Measurements from ENCODE around the gene AMOTL1.
"Not testable (repeated sequence)": the region's sequence is repeated elsewhere in the genome, so short reads cannot be mapped to it uniquely, and the experiment has no call there.

AMOTL1 gene

GRCh38 chr11:94769880-94770279 is 1.7 kb downstream of the AMOTL1 start:
- no peak for DNase-seq (ENCODE audit: low read depth)

- no peak for DNase-seq (ENCODE audit: low read depth)
These were observed 2.5 kb downstream of the AMOTL1 start for GRCh38 chr11:94770563-94771120.

GRCh38 chr11:94771390-94771789 is 3.2 kb downstream of the AMOTL1 start:
- DNase-seq (ENCODE audit: low read depth): no peak

DNA sequence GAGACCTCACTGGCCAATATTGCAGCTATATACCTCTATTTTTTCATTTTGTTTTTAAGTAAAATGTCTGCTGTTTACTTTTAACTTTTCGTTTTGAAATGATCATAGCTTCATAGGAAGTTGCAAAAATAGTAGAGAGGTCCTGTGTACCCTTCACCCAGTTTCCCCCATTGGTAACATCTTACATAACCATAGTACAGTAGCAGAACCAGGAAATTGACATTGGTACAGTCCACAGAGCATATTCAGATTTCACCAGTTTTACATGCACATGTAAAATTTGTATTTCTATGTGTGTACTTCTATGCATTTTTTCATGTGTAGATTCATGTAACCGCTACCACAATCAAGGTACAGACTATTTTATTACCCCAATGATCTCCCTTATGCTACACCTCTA is 3.8 kb downstream of the AMOTL1 start:
- DNase-seq (ENCODE audit: low read depth): no peak

- DNase-seq (ENCODE audit: low read depth): no peak
These were observed 5.7 kb downstream of the AMOTL1 start for GRCh38 chr11:94773842-94774241.

- DNase-seq (ENCODE audit: low read depth): no peak
These were observed 6.2 kb downstream of the AMOTL1 start for GRCh38 chr11:94774345-94774744.

DNA sequence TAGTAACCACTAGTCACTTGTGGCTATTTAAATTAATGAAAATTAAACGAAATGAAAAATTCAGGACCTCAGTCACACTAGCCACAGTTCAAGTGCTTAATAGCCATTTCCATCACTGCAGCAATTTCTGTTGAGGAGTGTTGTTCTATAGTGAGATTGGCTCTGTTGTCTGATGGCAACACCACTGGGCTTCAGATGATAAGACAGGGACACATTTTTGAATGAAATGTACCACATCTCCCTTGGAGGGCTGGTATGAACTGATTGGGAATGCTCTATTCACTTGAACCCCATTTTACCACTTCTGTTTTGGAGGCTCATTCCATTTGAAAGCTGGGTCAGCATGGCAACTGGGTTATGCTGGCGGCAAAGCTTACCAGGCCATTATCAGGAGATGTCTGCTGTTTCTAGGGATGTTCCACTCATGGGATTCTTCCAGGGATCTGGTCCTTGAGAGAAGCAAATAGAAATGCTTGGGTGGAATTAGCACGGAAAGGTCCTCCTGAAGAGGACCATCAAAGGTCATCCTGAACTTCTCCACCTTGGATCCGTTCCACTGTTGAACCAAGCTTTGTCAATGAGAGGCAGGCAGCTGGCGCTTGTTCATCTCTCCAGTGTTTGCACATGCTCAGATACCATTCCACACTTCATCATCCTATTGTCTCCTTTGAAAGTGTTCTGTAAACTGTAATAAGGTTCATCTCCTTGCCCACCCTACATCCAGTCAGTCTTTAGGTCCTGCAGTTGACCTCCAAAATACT is 7.6 kb downstream of the AMOTL1 start:
- no peak for DNase-seq (ENCODE audit: low read depth)

GRCh38 chr11:94776351-94777321 is 8.5 kb downstream of the AMOTL1 start:
- DNase-seq (ENCODE audit: low read depth): no peak

- no peak for DNase-seq (ENCODE audit: low read depth)
These were observed 12.3 kb downstream of the AMOTL1 start for GRCh38 chr11:94780432-94780831.

DNA sequence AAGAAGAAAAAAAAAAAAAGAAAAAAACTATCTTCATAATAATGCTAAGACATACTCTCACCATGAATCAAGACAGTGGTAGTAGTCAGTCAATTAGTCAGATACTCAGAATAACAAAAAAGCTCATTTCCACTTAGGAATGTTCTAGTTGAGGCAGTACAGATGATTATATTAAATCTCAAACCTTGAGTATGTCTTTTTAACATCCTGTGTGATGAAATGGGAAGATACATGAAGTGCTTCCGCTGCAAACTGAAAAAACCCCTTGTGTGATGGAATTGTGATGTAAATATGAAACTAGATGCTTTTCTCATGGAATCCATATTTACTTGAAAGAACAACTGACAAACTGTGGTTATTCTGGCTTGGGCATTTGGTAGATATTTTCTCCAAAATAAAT is 13.7 kb downstream of the AMOTL1 start:
- no peak for DNase-seq (ENCODE audit: low read depth)

- DNase-seq (ENCODE audit: low read depth): no peak
These were observed 14.3 kb downstream of the AMOTL1 start for GRCh38 chr11:94782446-94782845.

- no peak for DNase-seq (ENCODE audit: low read depth)
These were observed 16.7 kb downstream of the AMOTL1 start for GRCh38 chr11:94784884-94785283.

GRCh38 chr11:94785509-94785908 is 17.4 kb downstream of the AMOTL1 start:
- DNase-seq (ENCODE audit: low read depth): no peak

- DNase-seq (ENCODE audit: low read depth): no peak
These were observed 18.3 kb downstream of the AMOTL1 start for GRCh38 chr11:94786264-94787126.

DNA sequence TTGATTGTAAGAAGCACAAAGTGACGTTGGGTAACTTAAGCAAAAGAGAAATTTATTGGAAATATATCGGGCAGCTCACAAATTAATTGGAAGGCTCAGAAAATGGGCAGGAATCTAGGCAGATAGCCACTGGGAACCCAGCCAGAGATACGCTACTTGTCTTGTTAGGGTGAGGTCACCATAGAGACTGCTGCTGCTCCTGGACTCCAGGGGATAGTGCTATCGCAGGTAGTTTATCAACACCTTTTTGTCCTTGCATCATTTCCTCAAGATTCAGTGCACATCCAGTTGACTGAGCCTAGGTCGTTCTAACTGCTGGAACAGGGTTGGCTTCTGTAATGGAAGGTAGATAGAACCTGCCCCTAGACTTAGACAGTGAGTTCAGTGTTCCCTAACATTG is 19.6 kb downstream of the AMOTL1 start:
- DNase-seq (ENCODE audit: low read depth): no peak

GRCh38 chr11:94788396-94788795 is 20.2 kb downstream of the AMOTL1 start:
- no peak for DNase-seq (ENCODE audit: low read depth)

- DNase-seq (ENCODE audit: low read depth): no peak
These were observed 22.0 kb downstream of the AMOTL1 start for GRCh38 chr11:94790197-94790596.

- DNase-seq (ENCODE audit: low read depth): no peak
These were observed 22.6 kb downstream of the AMOTL1 start for GRCh38 chr11:94790661-94791180.

GRCh38 chr11:94791216-94791889 is 23.2 kb downstream of the AMOTL1 start:
- no peak for DNase-seq (ENCODE audit: low read depth)

GRCh38 chr11:94791942-94792341 is 23.8 kb downstream of the AMOTL1 start:
- not testable (repeated sequence) for DNase-seq (ENCODE audit: low read depth)

- no peak for DNase-seq (ENCODE audit: low read depth)
These were observed 24.3 kb downstream of the AMOTL1 start for GRCh38 chr11:94792451-94792850.
